NCI-H1105 treated with DMSO at 0.1 percent for 48 hours (cell line): ENCODE data around the gene EPB41L3.
"Not testable (repeated sequence)": the region's sequence is repeated elsewhere in the genome, so short reads cannot be mapped to it uniquely, and the experiment has no call there.

Source experiments
- DNase-seq: peaks from one replicate; lab custom pipeline; 2025; lab: John Stamatoyannopoulos, UW

EPB41L3 gene

DNA sequence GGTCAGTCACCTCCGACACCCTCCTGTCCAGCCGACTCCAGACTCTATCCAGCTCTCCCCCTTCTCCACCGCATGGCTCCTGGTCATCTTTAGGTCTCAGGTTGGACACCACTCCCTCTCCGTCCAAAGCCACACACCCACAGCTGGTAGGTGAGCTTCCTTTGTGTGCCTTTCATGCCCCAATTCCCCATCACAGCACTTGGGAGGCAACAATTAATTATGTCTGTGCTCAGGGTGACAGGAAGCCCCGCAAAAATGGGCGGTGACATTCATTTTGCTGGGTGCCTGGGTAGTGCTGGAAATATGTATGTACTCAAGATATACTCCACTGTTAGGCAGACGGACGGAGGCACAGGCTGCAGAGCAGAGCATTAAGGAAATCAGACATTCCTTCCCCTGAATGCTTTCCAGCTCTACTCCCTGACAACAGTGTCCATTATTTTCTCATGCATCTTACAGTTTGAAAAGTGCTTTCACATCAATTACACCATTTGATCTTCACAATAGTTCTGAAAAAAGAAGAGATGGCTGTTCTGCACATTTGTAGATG, 13.1 kb downstream of the EPB41L3 start:
- DNase-seq, result no peak

DNA sequence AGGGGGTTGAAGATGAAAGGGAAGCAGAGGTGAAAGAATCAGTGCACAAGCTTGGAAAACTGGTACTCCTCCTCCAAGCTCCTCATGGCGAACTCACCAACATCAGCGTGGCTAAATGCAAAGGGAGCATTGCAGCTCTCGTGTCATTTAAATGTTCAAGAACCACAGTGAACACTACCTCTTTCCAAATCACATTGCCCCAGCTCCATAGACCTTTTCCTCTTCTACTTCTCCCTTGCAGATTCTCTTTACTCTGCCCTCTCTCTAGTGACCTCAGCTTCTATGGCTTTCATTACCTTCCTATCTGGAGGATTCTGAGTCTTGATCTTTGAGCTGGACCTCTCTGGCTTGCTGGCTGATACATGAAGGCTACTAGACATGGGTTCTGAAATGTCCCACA, 14.3 kb downstream of the EPB41L3 start:
- no peak for DNase-seq

DNA sequence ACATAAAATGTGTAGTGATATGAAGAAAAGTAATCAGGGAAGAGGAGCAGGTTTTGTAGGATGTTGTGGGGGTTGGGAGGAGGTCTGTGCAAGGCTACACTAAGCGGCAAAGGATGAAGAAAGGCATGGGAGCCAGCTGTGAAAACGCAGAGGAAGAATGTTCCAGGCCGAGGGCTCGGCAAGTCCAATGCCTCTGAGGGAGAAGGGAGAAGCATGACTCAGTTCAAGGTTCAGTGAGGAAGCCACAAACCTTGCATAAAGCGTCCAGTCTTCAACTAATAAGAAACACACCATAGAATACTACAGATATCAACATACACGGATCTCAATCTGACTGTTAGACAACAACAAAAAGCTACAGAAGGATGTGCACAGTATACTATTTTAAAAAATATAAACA, 16.2 kb downstream of the EPB41L3 start:
- DNase-seq, result no peak

DNA sequence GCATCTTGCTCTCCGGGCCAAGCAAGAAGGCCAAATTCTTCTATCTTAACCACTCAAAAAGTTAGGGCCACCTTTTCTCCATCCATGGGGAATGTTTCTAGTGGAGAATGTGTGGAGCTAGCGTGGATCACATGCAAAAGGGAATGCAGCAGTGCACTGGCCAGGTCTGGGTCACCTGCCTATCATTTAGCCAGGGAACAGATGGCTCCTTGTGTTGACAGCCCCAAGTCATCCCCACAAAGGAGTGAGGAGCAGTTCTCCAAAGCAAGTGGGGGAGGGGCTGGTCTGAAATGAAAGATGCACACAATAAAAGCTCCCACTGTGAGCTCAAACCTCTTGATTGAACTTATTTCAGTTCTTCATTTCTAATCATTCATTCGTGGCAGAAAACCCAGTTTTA, 19.1 kb downstream of the EPB41L3 start:
- no peak for DNase-seq

DNA sequence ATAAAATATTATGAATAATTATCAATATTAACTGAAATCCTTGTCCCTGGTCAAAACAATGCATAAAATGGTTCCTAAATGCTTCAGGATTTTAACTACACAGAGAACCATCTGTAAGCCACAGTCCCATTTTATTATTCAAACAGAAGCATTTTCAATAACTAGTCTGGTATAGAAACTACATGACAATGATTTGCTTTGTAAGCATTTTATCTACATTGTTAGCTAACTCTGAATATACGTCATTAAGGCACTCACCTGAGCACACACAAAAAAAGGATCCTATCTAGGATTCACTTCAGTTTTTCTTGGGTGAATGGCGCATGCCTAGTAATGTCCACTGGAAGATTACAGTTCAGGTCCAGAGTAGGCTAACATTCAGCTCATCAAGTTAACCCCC, 22.8 kb downstream of the EPB41L3 start:
- no peak for DNase-seq

DNA sequence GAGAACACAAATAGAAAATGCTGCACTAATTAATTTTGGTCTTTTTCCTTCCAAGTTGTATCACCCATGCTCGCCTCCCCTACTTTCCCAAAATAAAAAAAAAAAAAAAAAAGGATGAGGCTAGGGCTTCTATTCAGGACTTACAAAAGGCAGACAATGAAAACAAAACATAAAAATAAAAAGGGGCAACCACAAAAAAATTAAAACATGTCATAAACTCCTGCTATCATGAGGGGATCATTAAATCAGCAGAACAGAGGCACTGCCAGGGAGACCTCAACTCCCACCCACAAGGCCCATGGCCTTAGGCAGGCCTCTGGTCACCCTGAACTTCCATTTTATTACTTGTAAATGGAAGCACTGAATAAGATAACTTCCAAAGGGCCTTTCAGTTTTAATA, 23.3 kb downstream of the EPB41L3 start:
- no peak for DNase-seq

DNA sequence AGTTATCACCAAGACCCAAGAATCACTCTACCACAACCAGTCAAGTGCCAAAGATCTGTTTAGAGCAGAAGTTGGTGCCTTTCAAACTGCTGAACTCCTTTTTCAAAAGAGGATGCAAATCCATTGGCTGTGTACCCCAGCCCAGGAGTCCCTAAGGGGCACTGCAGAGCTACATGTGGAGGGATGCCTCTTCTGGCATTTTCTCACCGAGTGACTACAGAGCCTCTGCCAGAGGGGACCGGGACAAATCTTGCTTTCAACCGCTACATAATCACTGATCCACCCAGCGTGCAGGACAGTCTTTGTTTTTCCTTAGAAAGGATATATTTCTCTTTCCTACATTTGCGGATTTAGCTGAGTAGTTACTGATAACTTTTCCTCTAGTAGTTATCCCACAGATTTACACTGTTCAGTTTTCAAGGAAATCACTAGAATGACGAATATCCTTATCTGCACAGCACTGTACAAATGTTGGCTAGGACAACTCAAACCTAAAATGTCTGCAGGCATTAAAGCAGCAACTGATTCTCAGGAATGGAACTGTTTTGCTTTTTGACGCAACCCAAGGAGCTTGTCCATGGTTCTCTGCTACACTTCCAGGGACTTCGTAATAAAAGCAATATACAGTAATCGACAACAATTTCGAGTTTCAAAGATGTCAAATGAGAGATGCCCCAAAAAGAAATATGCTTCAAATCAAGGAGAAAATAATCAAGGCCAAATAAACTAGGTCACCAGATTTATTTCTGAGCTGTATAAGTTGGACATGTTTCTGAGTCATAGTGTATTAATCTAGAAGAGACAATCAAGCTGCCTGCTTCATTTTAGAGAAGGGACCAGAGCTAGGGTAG, 24.1 kb downstream of the EPB41L3 start:
- no peak for DNase-seq

DNA sequence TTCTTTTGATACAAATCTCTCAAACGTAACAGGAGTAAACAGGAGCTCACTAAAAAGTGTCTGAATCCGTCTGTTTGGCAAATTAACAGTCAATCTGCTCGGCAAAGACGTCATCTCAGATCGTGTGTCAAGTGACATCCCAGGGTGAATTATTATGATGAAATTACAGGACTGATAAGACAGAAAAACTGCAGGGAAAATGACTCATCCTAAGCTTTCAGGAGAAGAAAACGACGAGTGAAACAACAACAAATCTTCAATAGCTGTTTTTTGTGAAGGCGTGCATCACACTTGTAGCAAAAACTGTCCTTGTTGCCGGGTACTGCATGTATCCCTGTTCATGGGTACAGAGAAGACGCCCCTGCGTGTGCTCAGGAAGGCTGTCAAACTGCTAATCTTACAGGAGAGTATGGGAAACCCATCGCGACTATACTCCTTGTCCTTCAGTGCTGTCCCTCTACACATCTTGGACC, 24.9 kb downstream of the EPB41L3 start:
- DNase-seq, result no peak

DNA sequence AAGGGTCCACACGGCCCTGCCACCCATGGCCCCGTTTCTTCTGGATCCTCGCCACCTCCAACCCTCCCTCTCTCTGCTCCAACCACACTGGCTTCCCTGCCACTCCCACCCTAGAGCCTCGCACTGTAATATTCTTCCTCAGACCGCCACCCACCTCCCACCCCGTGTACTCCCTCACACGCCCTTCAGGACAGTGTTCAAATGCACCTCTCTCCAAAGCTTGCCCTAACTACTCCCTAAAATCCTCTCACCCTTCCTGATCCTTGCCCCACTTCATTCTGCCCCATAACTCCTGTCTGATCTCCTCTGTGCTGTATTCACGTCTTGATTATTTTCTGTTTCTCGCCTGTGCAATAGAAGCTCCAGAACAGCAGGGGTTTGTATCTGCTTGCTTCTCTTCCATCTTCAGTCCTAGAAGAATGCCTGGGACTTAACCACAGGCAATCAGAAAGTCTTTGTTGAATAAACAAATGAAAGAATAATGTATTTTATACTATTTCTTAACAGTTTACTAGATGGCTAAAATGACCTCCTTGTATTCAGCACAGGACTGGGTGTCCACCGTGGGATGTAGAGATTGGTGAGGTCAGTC, 25.5 kb downstream of the EPB41L3 start:
- DNase-seq, result no peak

DNA sequence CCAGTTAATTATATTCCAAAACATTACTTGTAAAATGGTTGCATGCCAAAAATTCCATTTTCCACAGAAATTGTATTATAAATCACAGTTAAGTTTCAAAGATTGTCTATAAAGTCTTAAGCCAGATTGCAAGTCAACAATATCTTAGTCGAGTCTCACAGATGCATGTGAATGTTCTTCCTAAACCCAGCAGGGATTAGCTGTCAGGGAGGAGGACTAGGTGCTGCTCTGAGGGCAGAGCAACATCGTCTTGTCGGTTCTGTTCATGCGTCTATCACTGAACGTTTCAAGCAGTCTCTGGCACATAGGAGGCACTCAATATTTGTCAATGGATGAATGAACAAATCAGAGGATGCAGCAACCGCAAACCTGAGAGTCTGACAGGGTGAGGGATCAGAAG, 27.0 kb downstream of the EPB41L3 start:
- no peak for DNase-seq

DNA sequence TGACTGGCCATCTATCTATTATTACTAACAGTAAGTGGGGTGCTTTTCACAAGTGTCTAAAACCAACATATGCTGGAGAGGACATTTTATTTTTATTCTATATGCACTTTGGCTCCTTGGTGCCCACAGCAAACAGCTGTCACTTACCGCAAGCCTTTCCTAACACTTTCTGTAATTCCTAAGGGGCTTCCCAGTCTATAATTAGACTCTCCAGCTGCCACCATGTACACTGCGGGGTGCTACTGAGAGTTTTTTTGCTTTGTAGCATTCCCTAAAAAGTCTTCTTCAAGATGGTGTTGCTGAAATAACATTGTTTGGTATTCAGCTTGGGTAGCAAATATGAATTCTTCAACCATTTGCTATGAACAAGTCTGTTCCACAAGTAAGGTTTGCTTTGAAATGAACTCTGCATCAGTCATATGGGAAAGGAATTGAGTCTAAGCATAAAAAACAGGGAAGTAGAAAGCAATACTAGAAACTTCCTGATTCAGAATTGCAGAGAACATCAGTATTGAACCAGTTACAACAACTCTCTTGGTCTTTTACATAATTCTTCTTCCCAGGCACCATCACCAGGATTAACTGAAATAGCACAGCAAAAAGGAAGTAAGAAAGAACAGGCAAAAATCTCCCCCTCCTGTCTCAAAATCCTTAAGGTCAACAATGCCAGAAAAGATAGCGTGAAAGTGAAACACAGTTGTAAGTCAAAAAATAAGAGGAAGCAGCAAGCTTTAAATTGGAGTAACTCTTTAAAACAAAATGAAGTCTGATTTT, 28.6 kb downstream of the EPB41L3 start:
- DNase-seq, result peak; percentile 8

DNA sequence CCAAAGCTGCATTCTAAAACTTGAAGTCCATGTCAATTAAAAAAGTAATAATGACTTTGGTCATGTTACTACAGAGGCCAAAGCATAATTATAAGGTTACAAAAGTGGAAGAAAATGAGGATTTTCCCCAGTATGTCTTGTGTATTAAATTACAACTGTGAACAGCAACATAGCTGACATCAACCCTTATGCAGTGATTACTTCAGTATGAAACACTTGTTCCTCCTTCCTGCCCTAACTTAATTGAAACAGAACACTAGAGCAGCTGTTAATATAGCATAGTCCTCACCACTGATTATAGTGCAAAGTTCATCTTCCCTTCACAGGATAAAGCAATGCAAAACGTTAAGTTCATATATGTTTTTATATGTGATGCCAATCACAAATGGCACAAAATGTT, 29.9 kb downstream of the EPB41L3 start:
- no peak for DNase-seq

DNA sequence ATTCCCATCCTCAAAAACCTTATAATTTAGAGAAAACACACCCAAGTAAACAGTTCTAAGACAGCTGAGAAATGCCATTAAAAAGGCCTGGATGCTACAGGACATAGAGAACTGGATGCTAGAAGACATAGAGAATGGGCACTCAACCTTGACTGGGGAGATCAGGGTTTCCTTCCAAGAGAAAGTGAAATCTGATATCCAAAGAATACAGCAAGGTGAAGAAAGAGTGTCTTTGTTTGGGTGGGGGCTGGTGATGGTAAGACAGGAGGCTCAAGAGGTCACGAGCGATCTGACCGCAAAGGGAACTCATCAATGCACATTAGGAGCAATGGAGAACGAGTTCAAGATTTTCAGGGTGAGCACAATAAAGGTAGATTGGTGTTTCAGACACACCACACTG, 31.6 kb downstream of the EPB41L3 start:
- no peak for DNase-seq

DNA sequence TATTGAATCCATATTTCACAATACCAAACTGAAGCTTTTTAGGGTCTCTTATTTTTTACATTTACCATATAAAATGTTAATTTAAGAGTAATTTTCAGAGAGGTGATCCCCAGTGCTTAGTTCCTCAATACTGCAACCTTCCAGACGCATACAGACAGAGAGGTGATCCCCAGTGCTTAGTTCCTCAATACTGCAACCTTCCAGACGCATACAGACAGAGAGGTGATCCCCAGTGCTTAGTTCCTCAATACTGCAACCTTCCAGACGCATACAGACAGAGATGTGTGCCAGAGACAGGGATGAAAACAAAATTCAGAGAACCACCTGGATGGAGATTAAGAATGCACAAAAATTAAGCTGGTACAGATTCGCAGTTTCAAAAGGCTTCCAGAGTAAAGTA, 32.3 kb downstream of the EPB41L3 start:
- DNase-seq, result not testable (repeated sequence)

DNA sequence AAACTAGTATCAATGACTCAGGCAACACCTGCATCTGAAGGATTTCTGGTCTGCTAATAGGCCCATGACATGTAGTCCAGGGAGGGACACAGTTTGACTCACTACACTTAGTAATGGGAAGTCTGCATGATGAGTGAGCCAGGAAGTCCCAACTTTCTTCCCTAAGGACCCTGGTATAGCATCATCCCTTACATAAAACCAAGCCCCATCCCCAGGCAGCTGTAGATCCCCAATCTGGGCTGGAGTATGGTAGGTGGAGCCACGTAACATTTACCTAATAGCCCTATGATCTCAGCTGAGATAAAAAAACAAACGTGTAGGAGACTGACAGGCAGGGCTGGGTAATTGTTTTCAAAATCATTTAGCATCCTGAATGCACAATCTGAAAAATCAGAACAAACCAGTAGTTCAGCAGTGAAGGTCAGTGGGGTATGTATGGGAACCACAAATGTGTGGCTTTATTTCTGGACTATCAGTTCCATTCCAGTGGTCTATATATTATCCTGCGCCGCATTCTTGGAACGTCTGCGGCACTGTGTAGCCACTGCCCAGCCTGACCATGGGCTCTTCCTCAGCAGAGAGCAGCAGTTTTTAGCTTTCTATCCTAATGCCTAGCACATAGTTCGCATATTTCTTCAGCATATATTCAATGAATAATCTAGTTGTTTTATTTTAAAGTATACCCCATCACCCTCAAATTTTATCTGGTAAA, 33.5 kb downstream of the EPB41L3 start:
- no peak for DNase-seq

DNA sequence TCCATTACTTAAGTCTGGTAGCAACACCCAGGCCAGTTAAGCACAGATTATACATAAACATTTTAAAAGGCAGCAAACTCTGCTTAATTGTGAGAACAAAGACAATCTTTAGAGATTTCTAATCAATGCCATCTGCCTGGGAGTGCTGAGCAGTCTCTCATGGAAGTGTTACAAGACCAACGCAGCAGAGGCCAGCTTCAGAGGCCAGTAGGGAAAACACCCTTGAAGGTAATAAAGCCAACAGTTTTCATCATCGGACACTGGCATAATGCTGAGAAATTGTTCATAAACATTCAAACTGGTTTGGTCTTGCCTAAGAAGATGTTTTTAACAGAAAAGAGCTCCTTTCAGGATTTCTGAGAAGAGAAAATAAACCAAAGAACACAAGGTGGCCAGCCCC, 35.0 kb downstream of the EPB41L3 start:
- DNase-seq, result no peak

DNA sequence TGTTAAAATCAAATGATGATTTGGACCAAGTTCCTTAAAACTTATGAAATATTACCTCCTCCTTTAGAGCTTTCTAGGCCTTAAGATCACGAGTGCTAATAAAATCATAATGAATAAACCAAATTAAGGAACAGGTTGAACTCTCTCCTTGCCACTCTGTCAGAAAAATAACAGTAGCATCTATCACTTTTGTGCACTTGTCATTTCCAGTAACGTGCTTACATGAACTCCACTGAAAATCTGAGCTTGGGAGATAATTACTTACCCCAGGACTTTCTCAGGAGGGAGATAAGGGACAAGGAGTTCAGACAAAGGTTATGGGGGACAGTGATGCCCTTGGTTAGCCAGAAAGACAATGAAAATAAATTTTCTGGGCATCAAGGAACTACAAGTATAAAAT, 36.0 kb downstream of the EPB41L3 start:
- no peak for DNase-seq

DNA sequence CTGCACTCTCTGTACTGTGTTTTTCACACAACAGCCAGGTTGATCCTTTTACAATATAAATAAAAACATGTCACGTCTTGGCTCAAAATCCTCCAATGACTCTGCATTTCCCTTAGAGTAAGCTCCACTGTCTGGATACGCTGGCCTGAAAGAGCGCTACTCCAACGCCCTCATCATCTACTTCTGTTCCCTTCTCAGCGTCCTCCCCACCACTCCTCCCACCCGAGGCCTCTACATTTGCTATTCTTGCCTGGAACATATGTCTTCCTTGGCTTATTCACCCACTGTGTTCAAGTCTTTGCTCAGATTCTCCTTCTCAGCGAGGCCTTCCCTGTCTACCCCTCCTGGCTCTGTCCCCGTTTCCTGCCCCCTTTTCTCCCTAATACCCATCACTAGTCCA, 37.6 kb downstream of the EPB41L3 start:
- DNase-seq, result no peak

DNA sequence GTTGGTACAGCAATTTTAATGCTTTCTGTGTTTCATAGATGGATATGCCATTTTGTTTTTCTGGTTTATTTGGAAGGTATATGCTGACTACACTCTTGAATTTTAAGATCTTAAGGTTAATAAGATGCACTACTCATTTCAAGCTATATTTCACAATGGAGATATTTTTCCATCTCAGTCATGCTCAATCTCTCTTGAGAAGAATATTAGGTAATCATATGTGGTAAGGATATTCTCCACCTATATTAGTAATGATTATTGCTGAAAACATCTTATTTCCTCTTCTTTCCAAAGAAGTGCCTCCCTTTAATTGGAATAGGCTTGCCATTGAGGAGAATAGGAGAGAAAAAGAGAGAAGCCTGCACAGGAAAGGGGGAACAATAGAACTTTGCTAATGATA, 40.1 kb downstream of the EPB41L3 start:
- no peak for DNase-seq

DNA sequence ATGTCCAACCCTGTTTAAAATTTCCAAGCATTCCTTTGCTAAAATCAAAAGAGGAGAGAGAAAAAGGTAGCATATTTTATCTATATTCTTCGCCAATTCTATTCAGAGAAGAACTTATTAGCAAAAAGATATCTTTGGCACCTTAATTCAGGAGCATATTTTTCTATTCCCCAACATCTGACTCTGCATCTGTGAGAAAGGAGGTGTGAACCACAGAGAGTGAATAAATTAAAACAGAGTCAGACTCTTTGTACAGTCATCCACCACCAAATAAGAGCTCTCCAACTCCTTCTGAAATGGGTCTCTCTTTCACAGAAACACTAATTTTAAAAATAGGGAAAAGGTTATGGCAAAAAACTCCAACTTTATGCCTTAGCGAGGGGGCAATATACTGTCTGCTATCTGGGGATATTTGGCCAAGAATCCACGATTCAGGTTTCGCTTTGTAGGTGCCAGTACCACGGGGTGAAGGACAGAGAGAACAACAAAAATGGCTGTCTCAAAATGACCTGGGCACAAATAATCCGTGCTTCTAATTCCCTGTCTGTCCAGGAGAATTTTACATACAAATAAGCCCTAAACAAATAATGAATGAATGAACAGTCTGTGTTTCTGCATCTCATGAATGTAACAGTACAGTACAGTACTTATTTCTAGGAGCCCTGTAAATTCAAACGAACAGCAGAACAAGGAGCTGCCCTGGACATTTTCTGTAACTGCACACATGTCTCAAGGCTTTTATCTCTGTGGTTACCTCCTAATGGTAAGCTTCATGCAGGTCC, 43.4 kb downstream of the EPB41L3 start:
- DNase-seq, result no peak

DNA sequence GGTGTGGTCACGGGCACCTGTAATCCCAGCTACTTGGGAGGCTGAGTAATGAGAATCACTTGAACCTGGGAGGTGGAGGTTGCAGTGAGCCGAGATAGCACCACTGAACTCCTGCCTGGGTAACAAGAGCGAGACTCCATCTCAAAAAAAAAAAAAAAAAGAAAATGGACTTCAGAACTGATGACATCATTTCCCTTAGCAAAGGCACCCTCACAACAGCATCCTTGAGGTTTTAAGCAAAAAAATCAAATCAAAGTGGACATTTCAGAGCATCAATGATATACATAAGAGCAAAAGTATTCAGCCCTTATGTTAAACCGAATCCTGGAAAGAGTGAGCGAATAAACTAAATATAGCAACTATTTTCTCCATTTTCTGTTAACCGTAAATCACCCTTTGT, 45.3 kb downstream of the EPB41L3 start:
- no peak for DNase-seq
